WTC11 (cell line): Measurements from ENCODE around the gene HSF5. TPM values are rescaled to one million over a fixed set of nuclear protein-coding genes. Genes with fewer than 3 reads are reported as not detected.

Experiments used
- ATAC-seq: fragments of 200-7000 bp; cut with Tn5 transposase; 2 replicates; pipeline ENCODE4 v1.10.0; 2021; ENCODE audit warnings: mild to moderate bottlenecking, moderate library complexity
- CTCF ChIA-PET: fragments of 300-600 bp; sonication (Branson Sonifier 250); formaldehyde crosslinking; loops from one replicate; lab custom pipeline; 2021; ENCODE audit warnings: antibody characterized with exemption; lab: Charles Lee
- POLR2A ChIA-PET: fragments of 350-600 bp; sonication (Branson Sonifier 250); formaldehyde crosslinking; loops from one replicate; lab custom pipeline; 2021; ENCODE audit warnings: antibody characterized with exemption; lab: Charles Lee
- DNase-seq: peaks from one replicate; pipeline ENCODE4 v3.0.0; 2021; ENCODE audit warnings: low spot score
- H3K27ac Mint-ChIP-seq: 2 replicates; pipeline ENCODE4 v1.8.0; 2021; ENCODE audit warnings: mixed read lengths
- H3K27me3 Mint-ChIP-seq: 2 replicates; pipeline ENCODE4 v1.8.0; 2021; ENCODE audit warnings: low read depth, mild to moderate bottlenecking, moderate library complexity, mixed read lengths
- H3K36me3 Mint-ChIP-seq: 2 replicates; pipeline ENCODE4 v1.8.0; 2021; ENCODE audit warnings: mixed read lengths
- H3K4me1 Mint-ChIP-seq: 2 replicates; pipeline ENCODE4 v1.8.0; 2022; ENCODE audit warnings: mixed read lengths
- H3K4me3 Mint-ChIP-seq: 2 replicates; pipeline ENCODE4 v1.8.0; 2021; ENCODE audit warnings: mild to moderate bottlenecking, moderate library complexity, mixed read lengths
- H3K9me3 Mint-ChIP-seq: 2 replicates; pipeline ENCODE4 v1.8.0; 2021; ENCODE audit warnings: mixed read lengths
- CREM ChIP-seq: sonication (generic); formaldehyde crosslinking; IDR thresholded peaks from 2 replicates; pipeline ENCODE4 v1.8.1; 2022; ENCODE audit warnings: mild to moderate bottlenecking, missing genetic modification reagents, moderate library complexity
- EMX1 ChIP-seq: fragments of 250-450 bp; sonication (Bioruptor Pico); IDR thresholded peaks from 2 replicates; pipeline ENCODE4 v1.8.0; 2021; ENCODE audit warnings: mild to moderate bottlenecking
- FOXJ3 ChIP-seq: sonication (generic); formaldehyde crosslinking; IDR thresholded peaks from 2 replicates; pipeline ENCODE4 v1.9.0; 2021; ENCODE audit warnings: missing genetic modification reagents, mild to moderate bottlenecking, borderline replicate concordance
- FOXK1 ChIP-seq: sonication (generic); formaldehyde crosslinking; IDR thresholded peaks from 2 replicates; pipeline ENCODE4 v1.8.0; 2022; ENCODE audit warnings: mild to moderate bottlenecking, moderate library complexity, missing genetic modification reagents
- GABPB1 ChIP-seq: sonication (generic); formaldehyde crosslinking; IDR thresholded peaks from 2 replicates; pipeline ENCODE4 v1.8.1; 2023; ENCODE audit warnings: mild to moderate bottlenecking, missing genetic modification reagents
- NR1H2 ChIP-seq: sonication (generic); formaldehyde crosslinking; IDR thresholded peaks from 2 replicates; pipeline ENCODE4 v1.9.0; 2021; ENCODE audit warnings: mild to moderate bottlenecking, moderate library complexity, missing genetic modification reagents
- NR2C2 ChIP-seq: sonication (generic); formaldehyde crosslinking; IDR thresholded peaks from 2 replicates; pipeline ENCODE4 v1.8.0; 2022; ENCODE audit warnings: mild to moderate bottlenecking, missing genetic modification reagents
- SOX15 ChIP-seq: fragments of 250-450 bp; sonication (Bioruptor Pico); IDR thresholded peaks from 2 replicates; pipeline ENCODE4 v1.9.0; 2021; ENCODE audit warnings: mild to moderate bottlenecking
- TCF7 ChIP-seq: sonication (generic); formaldehyde crosslinking; IDR thresholded peaks from 2 replicates; pipeline ENCODE4 v1.8.0; 2022; ENCODE audit warnings: mild to moderate bottlenecking, low read depth, missing genetic modification reagents, moderate library complexity
- TEAD1 ChIP-seq: sonication (generic); formaldehyde crosslinking; IDR thresholded peaks from 2 replicates; pipeline ENCODE4 v1.8.0; 2022; ENCODE audit warnings: mild to moderate bottlenecking, missing genetic modification reagents
- ZBTB21 ChIP-seq: sonication (generic); formaldehyde crosslinking; IDR thresholded peaks from 2 replicates; pipeline ENCODE4 v1.8.1; 2023; ENCODE audit warnings: mild to moderate bottlenecking, missing genetic modification reagents, borderline replicate concordance
- ZNF219 ChIP-seq: sonication (generic); formaldehyde crosslinking; IDR thresholded peaks from 2 replicates; pipeline ENCODE4 v1.8.0; 2023; ENCODE audit warnings: missing genetic modification reagents, mild to moderate bottlenecking, borderline replicate concordance
- ZNF396 ChIP-seq: fragments of 250-450 bp; sonication (Bioruptor Pico); IDR thresholded peaks from 2 replicates; pipeline ENCODE4 v1.8.0; 2021; ENCODE audit warnings: mild to moderate bottlenecking, moderate library complexity, borderline replicate concordance
- ZNF671 ChIP-seq: fragments of 250-450 bp; sonication (Bioruptor Pico); IDR thresholded peaks from 2 replicates; pipeline ENCODE4 v1.8.0; 2021; ENCODE audit warnings: mild to moderate bottlenecking
- total RNA-seq: library from RNA; stranded (reverse); gene quantifications from 3 replicates; pipeline ENCODE4 v1.2.3, GENCODE V29; 2021
- TF ChIP-seq, protein P1 (sequence below): fragments of 250-450 bp; sonication (Bioruptor Pico); IDR thresholded peaks from 2 replicates; pipeline ENCODE4 v1.8.0; 2021; ENCODE audit warnings: mild to moderate bottlenecking
- TF ChIP-seq, protein P2 (sequence below): sonication (generic); formaldehyde crosslinking; IDR thresholded peaks from 2 replicates; pipeline ENCODE4 v1.8.1; 2022; ENCODE audit warnings: low read depth, missing genetic modification reagents, borderline replicate concordance
- TF ChIP-seq, protein P3 (sequence below): fragments of 250-450 bp; sonication (Bioruptor Pico); conservative IDR thresholded peaks from 2 replicates; pipeline ENCODE4 v1.9.0; 2021; ENCODE audit warnings: mild to moderate bottlenecking
- TF ChIP-seq, protein P4 (sequence below): fragments of 250-450 bp; sonication (Bioruptor Pico); IDR thresholded peaks from 2 replicates; pipeline ENCODE4 v1.9.0; 2021; ENCODE audit warnings: moderate library complexity, mild to moderate bottlenecking, inconsistent platforms, borderline replicate concordance
- TF ChIP-seq, protein P5 (sequence below): sonication (generic); formaldehyde crosslinking; IDR thresholded peaks from 2 replicates; pipeline ENCODE4 v1.8.1; 2023; ENCODE audit warnings: mild to moderate bottlenecking, missing genetic modification reagents
- TF ChIP-seq, protein P6 (sequence below): fragments of 200-600 bp; IDR thresholded peaks from 2 replicates; pipeline ENCODE4 v1.8.0; 2022; ENCODE audit warnings: antibody characterized with exemption

HSF5 gene
- total RNA-seq, 1 experiment from 2014 or later: 0.09 TPM

DNA sequence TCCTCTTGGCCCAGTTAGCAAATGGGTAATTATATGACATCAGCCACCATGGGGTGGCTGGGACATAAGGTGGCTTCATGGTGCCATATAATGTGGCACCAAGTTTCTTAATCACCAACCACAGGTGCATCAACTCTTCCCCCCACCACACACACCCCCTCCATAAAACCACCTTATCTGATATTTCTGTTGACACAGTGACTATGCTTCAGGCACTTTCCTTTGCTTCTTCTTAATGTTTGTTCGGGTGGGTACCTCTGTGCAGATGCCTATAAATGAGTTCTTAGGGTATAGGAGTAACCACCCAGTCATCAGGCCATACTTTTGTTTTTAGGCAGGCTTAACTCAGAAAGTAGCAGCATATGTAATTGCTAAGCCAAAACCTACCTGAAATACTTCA lies 100.4 kb downstream of the HSF5 start (continued):
- TF ChIP-seq SOX15 (no peak), ZNF671 (no peak), FOXJ3 (CRISPR knock-in tag) (no peak)

DNA sequence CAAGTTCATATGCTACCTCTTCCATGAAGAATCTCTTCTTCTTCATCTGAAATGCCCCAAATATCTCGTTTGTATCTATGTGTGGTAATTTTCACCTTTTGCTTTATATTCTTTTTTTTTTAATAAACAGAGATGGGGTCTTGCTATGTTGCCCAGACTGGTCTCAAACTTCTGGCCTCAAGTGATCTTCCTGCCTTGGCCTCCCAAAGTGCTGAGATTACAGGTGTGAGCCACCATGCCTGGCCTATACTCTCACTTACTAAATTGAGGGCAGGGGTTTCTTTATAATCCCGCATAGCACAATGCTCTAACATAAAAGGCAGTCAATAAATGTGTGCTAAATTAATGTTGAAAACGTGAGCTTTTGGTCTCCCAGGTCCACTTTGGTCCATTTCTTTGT lies 101.5 kb downstream of the HSF5 start:
- ChIA-PET CTCF (no interaction called here), POLR2A (no interaction called here)
- Mint-ChIP-seq H3K27me3 (peaks cover 12% of the 10 kb centered on the region), H3K4me1 (peaks cover 45% of the 10 kb centered on the region), H3K36me3 (no peaks in the 10 kb centered on the region), H3K4me3 (no peak overlapping the region), H3K9me3 (no peaks in the 10 kb centered on the region), H3K27ac (no peak overlapping the region)
- TF ChIP-seq TEAD1 (CRISPR knock-in tag): no peak
- no peak for TF ChIP-seq FOXK1 (CRISPR knock-in tag)
- TF ChIP-seq EMX1 (CRISPR knock-in tag): no peak
- TF ChIP-seq, protein P1, sequence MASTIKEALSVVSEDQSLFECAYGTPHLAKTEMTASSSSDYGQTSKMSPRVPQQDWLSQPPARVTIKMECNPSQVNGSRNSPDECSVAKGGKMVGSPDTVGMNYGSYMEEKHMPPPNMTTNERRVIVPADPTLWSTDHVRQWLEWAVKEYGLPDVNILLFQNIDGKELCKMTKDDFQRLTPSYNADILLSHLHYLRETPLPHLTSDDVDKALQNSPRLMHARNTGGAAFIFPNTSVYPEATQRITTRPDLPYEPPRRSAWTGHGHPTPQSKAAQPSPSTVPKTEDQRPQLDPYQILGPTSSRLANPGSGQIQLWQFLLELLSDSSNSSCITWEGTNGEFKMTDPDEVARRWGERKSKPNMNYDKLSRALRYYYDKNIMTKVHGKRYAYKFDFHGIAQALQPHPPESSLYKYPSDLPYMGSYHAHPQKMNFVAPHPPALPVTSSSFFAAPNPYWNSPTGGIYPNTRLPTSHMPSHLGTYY (CRISPR knock-in tag): no peak
- no peak for TF ChIP-seq NR2C2 (CRISPR knock-in tag)
- TF ChIP-seq TCF7 (CRISPR knock-in tag): no peak
- TF ChIP-seq ZBTB21 (CRISPR knock-in tag): no peak
- no peak for TF ChIP-seq ZNF396 (CRISPR knock-in tag)
- TF ChIP-seq, protein P2, sequence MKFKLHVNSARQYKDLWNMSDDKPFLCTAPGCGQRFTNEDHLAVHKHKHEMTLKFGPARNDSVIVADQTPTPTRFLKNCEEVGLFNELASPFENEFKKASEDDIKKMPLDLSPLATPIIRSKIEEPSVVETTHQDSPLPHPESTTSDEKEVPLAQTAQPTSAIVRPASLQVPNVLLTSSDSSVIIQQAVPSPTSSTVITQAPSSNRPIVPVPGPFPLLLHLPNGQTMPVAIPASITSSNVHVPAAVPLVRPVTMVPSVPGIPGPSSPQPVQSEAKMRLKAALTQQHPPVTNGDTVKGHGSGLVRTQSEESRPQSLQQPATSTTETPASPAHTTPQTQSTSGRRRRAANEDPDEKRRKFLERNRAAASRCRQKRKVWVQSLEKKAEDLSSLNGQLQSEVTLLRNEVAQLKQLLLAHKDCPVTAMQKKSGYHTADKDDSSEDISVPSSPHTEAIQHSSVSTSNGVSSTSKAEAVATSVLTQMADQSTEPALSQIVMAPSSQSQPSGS (CRISPR knock-in tag): no peak
- TF ChIP-seq, protein P3, sequence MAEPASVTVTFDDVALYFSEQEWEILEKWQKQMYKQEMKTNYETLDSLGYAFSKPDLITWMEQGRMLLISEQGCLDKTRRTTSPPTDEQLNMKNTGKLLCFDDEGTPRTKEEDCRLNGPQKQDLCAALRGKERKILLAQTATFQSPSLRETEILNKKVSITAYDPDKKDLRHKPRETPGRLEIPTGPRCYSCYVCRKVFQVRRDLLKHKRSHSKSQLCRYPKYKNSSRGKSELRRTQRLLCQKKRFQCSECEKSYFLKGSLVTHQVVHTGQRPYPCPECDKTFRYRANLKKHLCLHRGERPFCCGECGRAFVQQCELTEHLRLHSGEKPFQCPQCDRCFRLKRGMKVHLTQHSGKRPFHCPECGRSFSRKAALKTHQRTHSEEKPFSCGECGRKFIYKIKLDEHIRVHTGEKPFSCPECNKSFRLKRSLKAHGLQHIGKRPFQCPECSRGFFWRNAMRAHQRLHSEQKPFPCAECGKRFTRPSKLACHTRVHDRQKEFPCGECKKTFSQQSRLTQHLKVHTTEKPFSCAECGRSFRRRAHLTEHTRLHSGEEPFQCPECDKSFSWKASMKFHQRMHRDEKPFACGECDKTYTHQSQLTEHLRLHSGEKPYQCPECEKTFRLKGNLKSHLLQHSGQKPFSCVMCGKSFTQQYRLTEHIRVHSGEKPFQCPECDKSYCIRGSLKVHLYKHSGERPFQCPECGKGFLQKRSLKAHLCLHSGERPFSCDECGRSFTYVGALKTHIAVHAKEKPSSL: no peak
- no peak for TF ChIP-seq CREM (CRISPR knock-in tag)
- TF ChIP-seq ZNF219 (CRISPR knock-in tag): no peak
- TF ChIP-seq, protein P4, sequence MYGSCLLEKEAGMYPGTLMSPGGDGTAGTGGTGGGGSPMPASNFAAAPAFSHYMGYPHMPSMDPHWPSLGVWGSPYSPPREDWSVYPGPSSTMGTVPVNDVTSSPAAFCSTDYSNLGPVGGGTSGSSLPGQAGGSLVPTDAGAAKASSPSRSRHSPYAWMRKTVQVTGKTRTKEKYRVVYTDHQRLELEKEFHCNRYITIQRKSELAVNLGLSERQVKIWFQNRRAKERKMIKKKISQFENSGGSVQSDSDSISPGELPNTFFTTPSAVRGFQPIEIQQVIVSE: no peak
- TF ChIP-seq, protein P5, sequence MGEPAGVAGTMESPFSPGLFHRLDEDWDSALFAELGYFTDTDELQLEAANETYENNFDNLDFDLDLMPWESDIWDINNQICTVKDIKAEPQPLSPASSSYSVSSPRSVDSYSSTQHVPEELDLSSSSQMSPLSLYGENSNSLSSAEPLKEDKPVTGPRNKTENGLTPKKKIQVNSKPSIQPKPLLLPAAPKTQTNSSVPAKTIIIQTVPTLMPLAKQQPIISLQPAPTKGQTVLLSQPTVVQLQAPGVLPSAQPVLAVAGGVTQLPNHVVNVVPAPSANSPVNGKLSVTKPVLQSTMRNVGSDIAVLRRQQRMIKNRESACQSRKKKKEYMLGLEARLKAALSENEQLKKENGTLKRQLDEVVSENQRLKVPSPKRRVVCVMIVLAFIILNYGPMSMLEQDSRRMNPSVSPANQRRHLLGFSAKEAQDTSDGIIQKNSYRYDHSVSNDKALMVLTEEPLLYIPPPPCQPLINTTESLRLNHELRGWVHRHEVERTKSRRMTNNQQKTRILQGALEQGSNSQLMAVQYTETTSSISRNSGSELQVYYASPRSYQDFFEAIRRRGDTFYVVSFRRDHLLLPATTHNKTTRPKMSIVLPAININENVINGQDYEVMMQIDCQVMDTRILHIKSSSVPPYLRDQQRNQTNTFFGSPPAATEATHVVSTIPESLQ (CRISPR knock-in tag): no peak
- TF ChIP-seq, protein P6, sequence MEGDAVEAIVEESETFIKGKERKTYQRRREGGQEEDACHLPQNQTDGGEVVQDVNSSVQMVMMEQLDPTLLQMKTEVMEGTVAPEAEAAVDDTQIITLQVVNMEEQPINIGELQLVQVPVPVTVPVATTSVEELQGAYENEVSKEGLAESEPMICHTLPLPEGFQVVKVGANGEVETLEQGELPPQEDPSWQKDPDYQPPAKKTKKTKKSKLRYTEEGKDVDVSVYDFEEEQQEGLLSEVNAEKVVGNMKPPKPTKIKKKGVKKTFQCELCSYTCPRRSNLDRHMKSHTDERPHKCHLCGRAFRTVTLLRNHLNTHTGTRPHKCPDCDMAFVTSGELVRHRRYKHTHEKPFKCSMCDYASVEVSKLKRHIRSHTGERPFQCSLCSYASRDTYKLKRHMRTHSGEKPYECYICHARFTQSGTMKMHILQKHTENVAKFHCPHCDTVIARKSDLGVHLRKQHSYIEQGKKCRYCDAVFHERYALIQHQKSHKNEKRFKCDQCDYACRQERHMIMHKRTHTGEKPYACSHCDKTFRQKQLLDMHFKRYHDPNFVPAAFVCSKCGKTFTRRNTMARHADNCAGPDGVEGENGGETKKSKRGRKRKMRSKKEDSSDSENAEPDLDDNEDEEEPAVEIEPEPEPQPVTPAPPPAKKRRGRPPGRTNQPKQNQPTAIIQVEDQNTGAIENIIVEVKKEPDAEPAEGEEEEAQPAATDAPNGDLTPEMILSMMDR: no peak
- TF ChIP-seq FOXJ3 (CRISPR knock-in tag): no peak
- TF ChIP-seq GABPB1 (CRISPR knock-in tag): no peak
- TF ChIP-seq NR1H2 (CRISPR knock-in tag): no peak
- DNase-seq (no peak), ATAC-seq (no peak)
